ENCODE results near the gene CFAP141. TPM values are rescaled to one million over a fixed set of nuclear protein-coding genes. Genes with fewer than 3 reads are reported as not detected.

The CFAP141 gene
- polyA plus RNA-seq, 1 donor from 2014 or later, result not detected

DNA sequence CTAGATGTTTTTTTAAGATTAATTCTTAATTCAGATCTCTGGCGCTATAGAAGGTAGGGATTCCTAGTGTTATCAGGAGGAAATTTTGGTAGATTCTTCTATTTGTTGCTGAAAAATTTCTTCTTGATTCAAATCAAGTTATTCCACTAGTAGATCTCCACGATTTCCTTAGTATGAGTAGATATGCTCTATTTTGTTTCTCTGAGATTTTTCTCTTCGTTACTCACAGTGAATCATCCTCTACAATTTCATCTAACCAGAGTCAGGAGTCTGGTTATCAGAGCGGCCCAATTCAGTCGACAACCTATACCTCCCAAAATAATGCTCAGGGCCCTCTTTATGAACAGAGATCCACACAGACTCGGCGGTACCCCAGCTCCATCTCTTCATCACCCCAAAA is 47.5 kb upstream of the CFAP141 start (continued):
- TF ChIP-seq, protein P1, sequence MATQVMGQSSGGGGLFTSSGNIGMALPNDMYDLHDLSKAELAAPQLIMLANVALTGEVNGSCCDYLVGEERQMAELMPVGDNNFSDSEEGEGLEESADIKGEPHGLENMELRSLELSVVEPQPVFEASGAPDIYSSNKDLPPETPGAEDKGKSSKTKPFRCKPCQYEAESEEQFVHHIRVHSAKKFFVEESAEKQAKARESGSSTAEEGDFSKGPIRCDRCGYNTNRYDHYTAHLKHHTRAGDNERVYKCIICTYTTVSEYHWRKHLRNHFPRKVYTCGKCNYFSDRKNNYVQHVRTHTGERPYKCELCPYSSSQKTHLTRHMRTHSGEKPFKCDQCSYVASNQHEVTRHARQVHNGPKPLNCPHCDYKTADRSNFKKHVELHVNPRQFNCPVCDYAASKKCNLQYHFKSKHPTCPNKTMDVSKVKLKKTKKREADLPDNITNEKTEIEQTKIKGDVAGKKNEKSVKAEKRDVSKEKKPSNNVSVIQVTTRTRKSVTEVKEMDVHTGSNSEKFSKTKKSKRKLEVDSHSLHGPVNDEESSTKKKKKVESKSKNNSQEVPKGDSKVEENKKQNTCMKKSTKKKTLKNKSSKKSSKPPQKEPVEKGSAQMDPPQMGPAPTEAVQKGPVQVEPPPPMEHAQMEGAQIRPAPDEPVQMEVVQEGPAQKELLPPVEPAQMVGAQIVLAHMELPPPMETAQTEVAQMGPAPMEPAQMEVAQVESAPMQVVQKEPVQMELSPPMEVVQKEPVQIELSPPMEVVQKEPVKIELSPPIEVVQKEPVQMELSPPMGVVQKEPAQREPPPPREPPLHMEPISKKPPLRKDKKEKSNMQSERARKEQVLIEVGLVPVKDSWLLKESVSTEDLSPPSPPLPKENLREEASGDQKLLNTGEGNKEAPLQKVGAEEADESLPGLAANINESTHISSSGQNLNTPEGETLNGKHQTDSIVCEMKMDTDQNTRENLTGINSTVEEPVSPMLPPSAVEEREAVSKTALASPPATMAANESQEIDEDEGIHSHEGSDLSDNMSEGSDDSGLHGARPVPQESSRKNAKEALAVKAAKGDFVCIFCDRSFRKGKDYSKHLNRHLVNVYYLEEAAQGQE (IDR thresholded peaks at IDR 0.05; ENCODE audit: borderline replicate concordance), result no peak
- no peak for TF ChIP-seq POLR2AphosphoS5 (IDR thresholded peaks at IDR 0.05)

DNA sequence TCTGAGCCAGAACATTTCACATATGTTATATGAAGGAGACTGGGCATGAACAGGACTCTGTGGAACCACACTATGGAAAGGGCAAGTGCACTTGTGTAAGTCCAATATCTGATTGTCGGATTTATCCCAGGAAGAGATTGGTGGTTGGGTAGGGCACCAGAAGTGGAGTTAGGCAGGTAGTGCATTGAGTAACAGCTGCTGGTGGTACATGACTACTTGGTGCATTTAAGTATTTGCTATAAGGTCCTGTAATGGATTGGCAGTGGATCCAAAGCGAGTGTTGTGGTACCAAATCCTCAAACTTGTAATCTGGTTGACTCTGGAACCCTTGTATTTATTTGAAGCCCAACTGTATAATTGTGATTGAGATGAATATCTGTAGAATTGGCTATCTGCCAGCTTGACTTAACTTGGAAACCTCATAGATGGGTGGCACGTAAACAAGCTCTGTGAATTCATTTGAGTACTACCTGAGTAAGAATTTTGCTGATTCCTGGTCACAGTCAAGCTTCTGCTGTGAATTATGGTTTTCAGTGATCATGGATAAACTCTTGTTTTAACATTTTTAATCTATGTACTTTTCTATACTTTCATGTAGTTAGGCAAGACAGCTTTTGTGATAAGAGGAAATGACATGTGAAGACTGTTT is 35.7 kb upstream of the CFAP141 start:
- Histone ChIP-seq H3K79me2 (replicated peaks; ENCODE audit: insufficient read depth, low read length) (no peaks in the 10 kb centered on the region), H3K9me2 (ENCODE audit: insufficient read depth, low read length) (no peaks in the 10 kb centered on the region), H3K36me3 (ENCODE audit: insufficient read depth, low read length) (peaks cover 15% of the 10 kb centered on the region), H3K27me3 (ENCODE audit: insufficient read depth, low read depth, low read length) (no peaks in the 10 kb centered on the region), H3F3A (ENCODE audit: insufficient read depth, low read length, poor library complexity, severe bottlenecking) (no peaks in the 10 kb centered on the region), H3K9me3 (ENCODE audit: low read length) (no peaks in the 10 kb centered on the region), H2AFZ (ENCODE audit: low read depth, low read length) (no peak overlapping the region), H4K20me1 (ENCODE audit: insufficient read depth) (peaks cover 6% of the 10 kb centered on the region), H3K9ac (ENCODE audit: low read length) (no peak overlapping the region), H3K4me3 (ENCODE audit: low read length) (no peak overlapping the region), H3K4me2 (ENCODE audit: low read length) (no peak overlapping the region), H3K27ac (ENCODE audit: low read length) (no peak overlapping the region)
- no peak for TF ChIP-seq EP300 (conservative IDR thresholded peaks at IDR 0.05; ENCODE audit: poor library complexity, severe bottlenecking)
- TF ChIP-seq POLR2AphosphoS5 (IDR thresholded peaks at IDR 0.05), result no peak
- TF ChIP-seq RAD21 (conservative IDR thresholded peaks at IDR 0.05), result no peak
- TF ChIP-seq EZH2 (IDR thresholded peaks at IDR 0.05; ENCODE audit: borderline replicate concordance, insufficient read depth, low read length, poor library complexity, severe bottlenecking), result no peak
- TF ChIP-seq MXI1 (conservative IDR thresholded peaks at IDR 0.05; ENCODE audit: poor library complexity, severe bottlenecking), result no peak
- TF ChIP-seq, protein P1 (IDR thresholded peaks at IDR 0.05; ENCODE audit: borderline replicate concordance), result no peak

DNA sequence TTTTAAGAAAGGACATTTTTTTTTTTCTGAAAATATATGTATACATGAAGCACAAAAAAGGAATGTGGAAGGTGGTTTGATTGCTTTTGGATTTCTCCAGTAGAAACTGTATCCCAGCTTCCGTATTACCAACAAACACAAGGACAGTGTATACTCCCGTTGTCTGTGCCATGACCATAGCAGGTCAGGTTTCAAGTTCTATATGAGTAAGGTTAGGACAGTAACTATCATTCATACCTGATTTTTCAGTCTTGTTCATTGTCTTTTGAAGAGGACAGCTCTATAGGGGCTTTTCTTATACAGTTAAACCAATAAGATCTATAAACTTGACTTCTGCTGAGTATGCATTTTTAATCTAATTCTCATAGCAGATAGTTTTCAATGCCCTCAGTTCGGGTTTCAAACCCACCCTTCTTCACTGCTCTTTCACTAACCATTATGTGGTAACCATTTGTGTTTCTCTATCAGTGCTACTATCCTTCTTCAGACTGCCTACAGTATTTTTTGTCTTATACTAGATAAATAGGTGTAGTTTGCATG is 34.2 kb upstream of the CFAP141 start:
- Histone ChIP-seq H3K9ac (ENCODE audit: low read length) (no peak overlapping the region), H3K27me3 (ENCODE audit: insufficient read depth, low read depth, low read length) (no peaks in the 10 kb centered on the region)

More for the DNA sequence above, 34.2 kb upstream of the CFAP141 start:
- no peaks in the 10 kb centered on the region for H3K9me2 ChIP-seq (ENCODE audit: insufficient read depth, low read length)
- no peak overlapping the region for H3K4me2 ChIP-seq (ENCODE audit: low read length)
- H3K36me3 ChIP-seq (ENCODE audit: insufficient read depth, low read length), result peaks cover 16% of the 10 kb centered on the region
- no peaks in the 10 kb centered on the region for H3K79me2 ChIP-seq (replicated peaks; ENCODE audit: insufficient read depth, low read length)
- no peak overlapping the region for H3K4me3 ChIP-seq (ENCODE audit: low read length)
- H3K27ac ChIP-seq (ENCODE audit: low read length), result no peak overlapping the region
- TF ChIP-seq TAF1 (IDR thresholded peaks at IDR 0.05; ENCODE audit: low read depth) (no peak), EZH2 (IDR thresholded peaks at IDR 0.05; ENCODE audit: borderline replicate concordance, insufficient read depth, low read length, poor library complexity, severe bottlenecking) (no peak), POLR2AphosphoS5 (IDR thresholded peaks at IDR 0.05) (no peak), EP300 (conservative IDR thresholded peaks at IDR 0.05; ENCODE audit: poor library complexity, severe bottlenecking) (no peak)
- TF ChIP-seq, protein P2, sequence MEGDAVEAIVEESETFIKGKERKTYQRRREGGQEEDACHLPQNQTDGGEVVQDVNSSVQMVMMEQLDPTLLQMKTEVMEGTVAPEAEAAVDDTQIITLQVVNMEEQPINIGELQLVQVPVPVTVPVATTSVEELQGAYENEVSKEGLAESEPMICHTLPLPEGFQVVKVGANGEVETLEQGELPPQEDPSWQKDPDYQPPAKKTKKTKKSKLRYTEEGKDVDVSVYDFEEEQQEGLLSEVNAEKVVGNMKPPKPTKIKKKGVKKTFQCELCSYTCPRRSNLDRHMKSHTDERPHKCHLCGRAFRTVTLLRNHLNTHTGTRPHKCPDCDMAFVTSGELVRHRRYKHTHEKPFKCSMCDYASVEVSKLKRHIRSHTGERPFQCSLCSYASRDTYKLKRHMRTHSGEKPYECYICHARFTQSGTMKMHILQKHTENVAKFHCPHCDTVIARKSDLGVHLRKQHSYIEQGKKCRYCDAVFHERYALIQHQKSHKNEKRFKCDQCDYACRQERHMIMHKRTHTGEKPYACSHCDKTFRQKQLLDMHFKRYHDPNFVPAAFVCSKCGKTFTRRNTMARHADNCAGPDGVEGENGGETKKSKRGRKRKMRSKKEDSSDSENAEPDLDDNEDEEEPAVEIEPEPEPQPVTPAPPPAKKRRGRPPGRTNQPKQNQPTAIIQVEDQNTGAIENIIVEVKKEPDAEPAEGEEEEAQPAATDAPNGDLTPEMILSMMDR (IDR thresholded peaks at IDR 0.05; ENCODE audit: poor library complexity, severe bottlenecking), result no peak
- H2AFZ ChIP-seq (ENCODE audit: low read depth, low read length), result no peak overlapping the region
- peaks cover 6% of the 10 kb centered on the region for H4K20me1 ChIP-seq (ENCODE audit: insufficient read depth)
- H3K9me3 ChIP-seq (ENCODE audit: low read length), result no peaks in the 10 kb centered on the region
- no peaks in the 10 kb centered on the region for H3F3A ChIP-seq (ENCODE audit: insufficient read depth, low read length, poor library complexity, severe bottlenecking)
